A673 (cell line): Measurements from ENCODE around the gene EZH1.

Experiments
- CTCF ChIP-seq: fragments of 300-800, 200-600 bp; sonication (generic); conservative IDR thresholded peaks from 2 replicates; pipeline ENCODE4 v1.5.1; 2017; ENCODE audit warnings: low read depth, mild to moderate bottlenecking, antibody characterized with exemption, low read length, moderate library complexity, mixed read lengths
- EZH2 ChIP-seq: fragments of 200-600 bp; sonication (generic); IDR thresholded peaks from 2 replicates; pipeline ENCODE4 v1.6.1; 2017; ENCODE audit warnings: borderline replicate concordance, low read depth, mild to moderate bottlenecking, mixed read lengths, antibody characterized with exemption, low read length; ENCODE audit not compliant: poor library complexity, severe bottlenecking

GRCh38 chr17:42784811-42785592 lies 40.2 kb upstream of the EZH1 start:
- no peak for TF ChIP-seq CTCF
- TF ChIP-seq EZH2, result no peak
